Epithelial cell of proximal tubule (primary cell): ENCODE data around the gene SLC3A2. TPM values are rescaled to one million over a fixed set of nuclear protein-coding genes. Genes with fewer than 3 reads are reported as not detected.
"Not testable (repeated sequence)": the region's sequence is repeated elsewhere in the genome, so short reads cannot be mapped to it uniquely, and the experiment has no call there.

ENCODE experiments used
- DNase-seq: peaks from one replicate; pipeline ENCODE4 v3.0.0-alpha.2; 2011; ENCODE audit warnings: low read depth
- H3K4me3 ChIP-seq: 2 replicates; pipeline ENCODE4 v1.5.1; 2011; ENCODE audit warnings: low read depth, mild to moderate bottlenecking, low read length
- CTCF ChIP-seq: conservative IDR thresholded peaks from 2 replicates; pipeline ENCODE4 v1.5.1; 2012; ENCODE audit warnings: low read depth, mild to moderate bottlenecking, low read length
- total RNA-seq: library from RNA; depleted of rRNA; stranded (reverse); fragments of >200 nt; gene quantifications from 2 replicates; pipeline ENCODE4 v1.2.3, GENCODE V29; 2015

The SLC3A2 gene
- total RNA-seq, 1 donor from 2014 or later = 97.4 TPM

GRCh38 chr11:62839050-62839945 lies 41.4 kb upstream of the SLC3A2 start, which contains the start of gene WDR74:
Gene WDR74 (minus strand): TSS chr11:62839590. CDS start chr11:62839570, 20 bp downstream.
- peak; percentile 56 for DNase-seq
- peak within 1 kb of the TSS; percentile 97 for H3K4me3 ChIP-seq
- TF ChIP-seq CTCF = no peak

GRCh38 chr11:62840721-62841360 lies 39.9 kb upstream of the SLC3A2 start:
- DNase-seq = peak; percentile 66
- peak overlapping the region; percentile 97 for H3K4me3 ChIP-seq

- DNase-seq = peak; percentile 100
- no peak for TF ChIP-seq CTCF
- H3K4me3 ChIP-seq = peak overlapping the region; percentile 97
These were observed 39.1 kb upstream of the SLC3A2 start for GRCh38 chr11:62841361-62842170.

GRCh38 chr11:62842171-62842741 lies 38.4 kb upstream of the SLC3A2 start:
- H3K4me3 ChIP-seq = peak overlapping the region; percentile 60

GRCh38 chr11:62842891-62843290 lies 37.8 kb upstream of the SLC3A2 start:
- not testable (repeated sequence) for H3K4me3 ChIP-seq, DNase-seq

More at GRCh38 chr11:62842171-62842741, 38.4 kb upstream of the SLC3A2 start:
- TF ChIP-seq CTCF = no peak
- no peak for DNase-seq

GRCh38 chr11:62843466-62843865 lies 37.2 kb upstream of the SLC3A2 start:
- H3K4me3 ChIP-seq = no peak overlapping the region
- DNase-seq = no peak
- TF ChIP-seq CTCF = no peak

GRCh38 chr11:62844154-62844553 lies 36.5 kb upstream of the SLC3A2 start:
- H3K4me3 ChIP-seq = no peak overlapping the region
- TF ChIP-seq CTCF = no peak
- no peak for DNase-seq
